Heart right ventricle (tissue), 16 donors: Measurements from ENCODE around the gene HOXB4. TPM values are rescaled to one million over a fixed set of nuclear protein-coding genes. Genes with fewer than 3 reads are reported as not detected.

Experiments
- ATAC-seq, 8 donors: fragments of 200-7000 bp; cut with Tn5 transposase; one replicate each; pipeline ENCODE4 v1.9.1; 2020; ENCODE audit warnings: mild to moderate bottlenecking in 8 of 8, moderate library complexity in 8 of 8, moderate number of reproducible peaks in 1 of 8
- DNase-seq, 2 donors: peaks; one replicate each; pipeline ENCODE4 v3.0.0-alpha.2; 2020
- H3K27ac ChIP-seq, 10 donors: fragments of 200-600 bp; sonication (generic) in 2 of 10; one replicate each; pipeline versions ENCODE4 v1.5.0 to v1.8.0; 2020 to 2022; ENCODE audit warnings: mild to moderate bottlenecking in 3 of 10
- H3K27me3 ChIP-seq, 7 donors: fragments of 200-600 bp; one replicate each; pipeline ENCODE4 v1.8.0; 2021 to 2022; ENCODE audit warnings: mild to moderate bottlenecking in 2 of 7
- H3K36me3 ChIP-seq, 9 donors: fragments of 200-600 bp; sonication (generic) in 1 of 9; one replicate each; pipeline versions ENCODE4 v1.5.0 to v1.8.0; 2020 to 2022; ENCODE audit warnings: mild to moderate bottlenecking in 2 of 9
- H3K4me1 ChIP-seq, 9 donors: fragments of 200-600 bp; sonication (generic) in 1 of 9; one replicate each; pipeline versions ENCODE4 v1.5.0 to v1.8.0; 2020 to 2022; ENCODE audit warnings: mild to moderate bottlenecking in 4 of 9
- H3K4me3 ChIP-seq, 10 donors: fragments of 200-600 bp; sonication (generic) in 2 of 10; one replicate each; pipeline versions ENCODE4 v1.5.0 to v1.8.0; 2020 to 2022; ENCODE audit warnings: mild to moderate bottlenecking in 7 of 10, moderate library complexity in 2 of 10
- H3K9me3 ChIP-seq, 11 donors: fragments of 200-600 bp in 10 of 11; sonication (generic) in 2 of 11; one replicate each; pipeline versions ENCODE4 v1.5.0 to v1.8.0; 2013 to 2022; ENCODE audit warnings: mild to moderate bottlenecking in 2 of 11, control low read depth in 1 of 11, moderate library complexity in 1 of 11
- WGBS, 2 donors: extraction: QIAGEN DNeasy Blood & Tissue Kit; methylation state at CpG; one replicate each; pipeline ENCODE4 v1.1.7; 2013; ENCODE audit warnings: inconsistent platforms in 1 of 2; 5-methylcytosine and 5-hydroxymethylcytosine counted together
- intact Hi-C, 10 donors: fragments of 100-400 bp; cut with DNase I; formaldehyde crosslinking; loops; one replicate each; pipeline versions ENCODE4 v1.11.1 to v1.14.2; 2022
- polyA plus RNA-seq, 2 donors: library from polyadenylated mRNA; stranded (reverse); fragments of 200-250 nt; gene quantifications; one replicate each; pipeline ENCODE4 v1.2.3, GENCODE V29; 2013
- total RNA-seq, 10 donors: library from RNA; stranded (reverse); fragmentation: NEBNext Ultra II Directional in 3 of 10; extraction: Animal tissue kit (Norgen Biotek cat#: 25700) in 3 of 10; gene quantifications; one replicate each; pipeline versions ENCODE4 v1.2.1 to v1.2.4, GENCODE V29; 2021 to 2023
- TF ChIP-seq, protein P1 (sequence below), 9 donors: fragments of 200-600 bp; sonication (generic) in 2 of 9; IDR thresholded peaks; one replicate each; pipeline versions ENCODE4 v1.5.0 to v1.8.0; 2021 to 2022; ENCODE audit warnings: antibody characterized with exemption in 9 of 9, mild to moderate bottlenecking in 5 of 9, moderate library complexity in 1 of 9
- donor health status: Arrhythmogenic right ventricular cardiomyopathy.
- donor health status: ischemic (EF 13 %, LVEDD 7.1; RV severe dilation, severe dysfunction).
- donor health status: healthy with polysubstance abuse.
- donor health status: DM: no; HTN: yes; CAD: no.
- donor health status: DM: no; HTN: no; CAD: no.
- donor health status: ischemic (EF 25% LVEDD 6.9; RV normal size, moderate dysfunction).
- donor health status: ischemic (EF 25% LVEDD 5.7; RV mildly dilated, moderate dysfunction).
- donor health status: healthy.
- donor health status: DM: yes; HTN: yes; CAD: no.
- donor health status: Ischemic cardiomyopathy.
- donor health status: ischemic (EF 35%, LVEDD 5.7; RV mildly dilated, moderate dysfunction).
- donor health status: nonischemic (EF 11% LVEDD 7.7; RV severe dilation, severe dysfunction).
- donor health status: DM: yes; HTN: yes; CAD: no.
- donor health status: PGD.
- donor health status: ischemic (EF 29% LVEDD 5.4; RV normal size, mild dysfunction).
- donor health status: nonischemic (EF 23%, LVEDD 6.1; RV moderate dilation, normal function).

Gene HOXB4
- total and polyA plus RNA-seq, 12 donors = 0.14 to 1.6 (median 0.32) TPM; not detected in 1

- Histone ChIP-seq H3K9me3 (no peaks in the 10 kb centered on the region), H3K27me3 (peaks cover 22 to 100% (median 100%) of the 10 kb centered on the region in 7 donors), H3K4me3 (no peak overlapping the region), H3K27ac (peak overlapping the region in 2 of 10 donors; percentile 44 to 80), H3K36me3 (no peaks in the 10 kb centered on the region), H3K4me1 (peaks cover 0 to 20% (median 4%) of the 10 kb centered on the region in 9 donors)
- ATAC-seq (no peak), DNase-seq (no peak)
- intact Hi-C loops = no loop called here
- 32 to 46% methylated on average over 4 of the region's 4 CpGs for WGBS, 2 donors
- TF ChIP-seq, protein P1, sequence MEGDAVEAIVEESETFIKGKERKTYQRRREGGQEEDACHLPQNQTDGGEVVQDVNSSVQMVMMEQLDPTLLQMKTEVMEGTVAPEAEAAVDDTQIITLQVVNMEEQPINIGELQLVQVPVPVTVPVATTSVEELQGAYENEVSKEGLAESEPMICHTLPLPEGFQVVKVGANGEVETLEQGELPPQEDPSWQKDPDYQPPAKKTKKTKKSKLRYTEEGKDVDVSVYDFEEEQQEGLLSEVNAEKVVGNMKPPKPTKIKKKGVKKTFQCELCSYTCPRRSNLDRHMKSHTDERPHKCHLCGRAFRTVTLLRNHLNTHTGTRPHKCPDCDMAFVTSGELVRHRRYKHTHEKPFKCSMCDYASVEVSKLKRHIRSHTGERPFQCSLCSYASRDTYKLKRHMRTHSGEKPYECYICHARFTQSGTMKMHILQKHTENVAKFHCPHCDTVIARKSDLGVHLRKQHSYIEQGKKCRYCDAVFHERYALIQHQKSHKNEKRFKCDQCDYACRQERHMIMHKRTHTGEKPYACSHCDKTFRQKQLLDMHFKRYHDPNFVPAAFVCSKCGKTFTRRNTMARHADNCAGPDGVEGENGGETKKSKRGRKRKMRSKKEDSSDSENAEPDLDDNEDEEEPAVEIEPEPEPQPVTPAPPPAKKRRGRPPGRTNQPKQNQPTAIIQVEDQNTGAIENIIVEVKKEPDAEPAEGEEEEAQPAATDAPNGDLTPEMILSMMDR (IDR thresholded peaks at IDR 0.05) = no peak
Observed at GRCh38 chr17:48565925-48566710, 12.0 kb downstream of the HOXB4 start.

DNA sequence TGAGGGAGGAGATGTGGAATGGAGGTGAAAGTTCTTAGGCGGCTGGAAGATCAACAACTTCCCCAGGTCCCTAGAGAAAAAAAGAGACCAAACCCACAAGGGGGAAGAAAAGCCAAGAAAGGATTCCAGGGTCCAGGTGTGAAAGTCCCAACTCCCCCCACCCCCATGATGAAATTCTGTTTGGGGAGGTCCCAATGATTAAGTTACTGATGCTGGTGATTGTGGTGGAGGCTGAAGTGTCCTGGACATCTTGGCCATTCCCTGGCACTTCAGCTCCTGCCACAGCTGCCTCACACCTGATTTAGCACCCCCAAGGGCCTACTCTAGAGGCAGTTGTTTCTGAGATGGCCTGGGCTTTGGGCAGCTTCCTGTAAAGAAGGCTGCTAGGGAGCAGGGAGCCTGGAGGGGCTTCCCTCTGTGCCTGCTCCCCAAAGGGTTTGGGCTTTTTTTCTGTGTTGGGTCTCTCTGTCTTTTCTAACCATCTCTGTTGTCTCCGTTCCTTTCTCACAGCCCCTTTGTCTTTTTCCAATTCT is 13.1 kb downstream of the HOXB4 start:
- TF ChIP-seq, protein P1 (IDR thresholded peaks at IDR 0.05) = no peak
- peaks cover 20 to 99% (median 96%) of the 10 kb centered on the region in 7 donors for H3K27me3 ChIP-seq
- WGBS, 2 donors = 47 to 48% methylated on average over 2 of the region's 2 CpGs
- peak overlapping the region in 2 of 10 donors; percentile 52 to 53 for H3K4me3 ChIP-seq
- no peak for DNase-seq
- ATAC-seq = no peak
- intact Hi-C loops = no loop called here
- H3K9me3 ChIP-seq = no peaks in the 10 kb centered on the region
- H3K27ac ChIP-seq = peak overlapping the region in 2 of 10 donors; percentile 77 to 80
- no peaks in the 10 kb centered on the region for H3K36me3 ChIP-seq
- H3K4me1 ChIP-seq = peaks cover 0 to 20% (median 4%) of the 10 kb centered on the region in 9 donors

DNA sequence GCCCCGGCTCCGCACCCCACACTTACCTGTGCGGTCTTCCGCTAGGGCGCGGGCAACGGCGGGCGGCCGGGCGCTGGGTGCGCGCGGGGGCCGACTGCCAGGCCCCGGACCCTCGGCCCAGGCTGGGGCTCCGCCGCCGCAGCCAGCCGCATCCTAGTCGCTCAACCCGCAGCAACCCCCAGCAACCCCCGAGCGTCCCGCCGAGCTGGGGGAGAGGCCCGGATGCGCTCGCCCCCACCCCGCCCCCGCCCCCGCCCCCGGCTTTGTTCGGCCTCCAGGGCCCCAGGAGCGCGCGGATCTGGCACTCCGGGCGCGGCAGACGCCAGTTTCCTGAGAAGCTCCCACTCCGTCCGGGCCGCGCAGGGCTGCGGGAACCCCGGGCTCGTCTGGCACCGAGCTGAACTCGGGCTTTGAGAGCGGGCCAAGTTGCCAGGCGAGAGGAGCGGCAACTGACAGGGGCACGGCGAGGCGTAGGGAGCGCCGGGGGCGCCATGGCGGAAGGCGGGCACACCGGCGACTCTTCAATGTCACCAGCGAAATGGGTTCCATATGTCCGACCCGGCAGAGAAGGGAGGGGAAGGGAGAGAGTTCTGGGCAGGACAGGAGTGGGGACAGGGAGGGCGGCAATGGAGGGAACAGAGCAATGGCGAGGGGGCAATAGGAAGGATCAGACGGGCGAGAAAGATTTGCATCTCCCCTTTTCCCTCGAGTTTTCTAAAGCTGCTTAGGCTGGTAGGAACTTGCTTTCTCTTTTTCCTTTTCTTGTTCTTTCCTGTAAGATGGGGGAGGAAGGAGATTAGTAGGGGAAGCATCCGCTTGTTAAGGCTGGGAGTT is 13.7 kb downstream of the HOXB4 start:
- TF ChIP-seq, protein P1 (IDR thresholded peaks at IDR 0.05) = no peak
- peak overlapping the region in 9 of 10 donors; percentile 37 to 53 (median 41) for H3K4me3 ChIP-seq
- no peak for DNase-seq
- WGBS, 2 donors = 3% methylated on average over 72 to 73 of the region's 73 CpGs
- peaks cover 20 to 99% (median 96%) of the 10 kb centered on the region in 7 donors for H3K27me3 ChIP-seq
- H3K27ac ChIP-seq = peak overlapping the region in 5 of 10 donors; percentile 31 to 80 (median 58)
- peaks cover 0 to 20% (median 4%) of the 10 kb centered on the region in 9 donors for H3K4me1 ChIP-seq
- intact Hi-C loops = no loop called here
- no peaks in the 10 kb centered on the region for H3K9me3 ChIP-seq
- peak in 2 of 8 donors; percentile 38 to 65 for ATAC-seq
- no peaks in the 10 kb centered on the region for H3K36me3 ChIP-seq

- Histone ChIP-seq H3K9me3 (no peaks in the 10 kb centered on the region), H3K4me3 (peak overlapping the region in 7 of 10 donors; percentile 37 to 53 (median 42)), H3K27me3 (peaks cover 20 to 99% (median 95%) of the 10 kb centered on the region in 7 donors), H3K27ac (peak overlapping the region in 2 of 10 donors; percentile 77 to 80), H3K4me1 (peaks cover 0 to 19% (median 3%) of the 10 kb centered on the region in 9 donors), H3K36me3 (no peaks in the 10 kb centered on the region)
- 12 to 16% methylated on average over 8 to 10 of the region's 10 CpGs for WGBS, 2 donors
- intact Hi-C loops = no loop called here
- DNase-seq = no peak
- TF ChIP-seq, protein P1 (IDR thresholded peaks at IDR 0.05) = no peak
- ATAC-seq = no peak
Observed at GRCh38 chr17:48563867-48564187, 14.3 kb downstream of the HOXB4 start.
